ENCODE data around the gene ABCD2. TPM values are rescaled to one million over a fixed set of nuclear protein-coding genes. Genes with fewer than 3 reads are reported as not detected.

Gene ABCD2
- total RNA-seq, 4 donors from 2014 or later, result 0.29 to 3.5 (median 2.0) TPM

DNA sequence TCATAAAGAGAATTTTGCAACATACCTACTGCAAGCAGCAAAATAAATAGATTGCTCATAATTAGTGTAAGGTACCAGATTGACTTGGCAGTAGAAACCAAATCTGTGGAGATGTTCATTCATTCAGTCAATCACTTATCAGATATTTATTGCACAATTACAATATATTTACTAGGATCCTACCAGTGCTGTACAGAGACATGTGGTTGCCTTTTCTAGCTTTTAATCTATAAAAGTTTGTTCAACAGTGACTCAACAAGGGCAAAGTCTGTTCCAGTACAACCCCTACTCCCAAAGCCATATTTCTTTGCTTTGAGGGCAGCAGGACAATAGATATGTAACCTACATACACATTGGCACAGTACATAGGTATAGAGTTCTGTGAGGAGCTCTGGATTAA, 27.3 kb downstream of the ABCD2 start:
- TF ChIP-seq POLR2A (IDR thresholded peaks at IDR 0.05), result no peak
- DNase-seq, result no peak
- Histone ChIP-seq H3K27me3 (no peaks in the 10 kb centered on the region), H3K9me3 (no peaks in the 10 kb centered on the region), H3K4me1 (no peaks in the 10 kb centered on the region), H3K36me3 (no peaks in the 10 kb centered on the region), H3K4me3 (no peak overlapping the region), H3K27ac (no peak overlapping the region)
- intact Hi-C loops (cut with DNase I; ENCODE audit: low total_unique reads), result no loop called here

DNA sequence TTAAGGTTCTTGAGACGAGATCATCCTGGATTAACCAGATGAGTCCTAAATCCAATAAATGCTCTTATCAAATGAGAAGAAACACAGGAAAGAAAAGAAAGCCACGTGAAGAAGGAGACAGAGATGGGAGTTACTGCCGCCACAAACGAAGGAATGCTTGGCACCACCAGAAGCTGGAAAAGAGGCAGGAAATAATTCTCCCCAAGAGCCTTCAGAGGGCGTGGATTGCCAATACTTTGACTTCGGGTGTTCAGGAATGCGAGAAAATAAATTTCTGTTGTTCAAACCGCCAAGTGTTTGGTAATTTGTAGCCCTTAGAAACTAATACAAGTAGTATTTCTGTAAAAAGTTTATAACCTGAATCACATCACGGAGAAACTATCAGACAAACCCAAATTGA, 31.3 kb downstream of the ABCD2 start:
- intact Hi-C loops (cut with DNase I; ENCODE audit: low total_unique reads), result no loop called here
- no peaks in the 10 kb centered on the region for H3K27me3 ChIP-seq
- no peak overlapping the region for H3K27ac ChIP-seq
- no peak overlapping the region for H3K4me3 ChIP-seq
- no peaks in the 10 kb centered on the region for H3K36me3 ChIP-seq
- no peaks in the 10 kb centered on the region for H3K9me3 ChIP-seq
- H3K4me1 ChIP-seq, result no peaks in the 10 kb centered on the region
- TF ChIP-seq, protein P1, sequence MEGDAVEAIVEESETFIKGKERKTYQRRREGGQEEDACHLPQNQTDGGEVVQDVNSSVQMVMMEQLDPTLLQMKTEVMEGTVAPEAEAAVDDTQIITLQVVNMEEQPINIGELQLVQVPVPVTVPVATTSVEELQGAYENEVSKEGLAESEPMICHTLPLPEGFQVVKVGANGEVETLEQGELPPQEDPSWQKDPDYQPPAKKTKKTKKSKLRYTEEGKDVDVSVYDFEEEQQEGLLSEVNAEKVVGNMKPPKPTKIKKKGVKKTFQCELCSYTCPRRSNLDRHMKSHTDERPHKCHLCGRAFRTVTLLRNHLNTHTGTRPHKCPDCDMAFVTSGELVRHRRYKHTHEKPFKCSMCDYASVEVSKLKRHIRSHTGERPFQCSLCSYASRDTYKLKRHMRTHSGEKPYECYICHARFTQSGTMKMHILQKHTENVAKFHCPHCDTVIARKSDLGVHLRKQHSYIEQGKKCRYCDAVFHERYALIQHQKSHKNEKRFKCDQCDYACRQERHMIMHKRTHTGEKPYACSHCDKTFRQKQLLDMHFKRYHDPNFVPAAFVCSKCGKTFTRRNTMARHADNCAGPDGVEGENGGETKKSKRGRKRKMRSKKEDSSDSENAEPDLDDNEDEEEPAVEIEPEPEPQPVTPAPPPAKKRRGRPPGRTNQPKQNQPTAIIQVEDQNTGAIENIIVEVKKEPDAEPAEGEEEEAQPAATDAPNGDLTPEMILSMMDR (IDR thresholded peaks at IDR 0.05), result no peak
- no peak for TF ChIP-seq POLR2A (IDR thresholded peaks at IDR 0.05)
- DNase-seq, result no peak

DNA sequence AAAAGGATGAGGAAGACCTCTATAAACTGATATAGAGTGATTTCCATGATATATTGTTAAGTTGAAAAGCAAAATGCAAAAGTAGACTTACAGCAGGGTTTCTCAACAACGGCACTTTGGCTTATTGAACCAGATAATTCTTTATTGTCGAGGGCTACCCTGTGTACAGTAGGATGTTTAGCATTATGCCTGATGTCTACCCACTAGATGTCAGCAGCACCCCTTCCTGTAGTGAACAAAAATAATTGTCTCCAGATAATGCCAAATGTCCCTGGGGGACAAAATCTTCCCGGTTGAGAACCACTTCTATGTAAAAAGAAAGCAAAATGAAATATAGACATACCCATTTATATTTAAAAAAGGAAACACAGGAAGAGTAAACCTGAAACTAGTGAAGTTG, 32.4 kb downstream of the ABCD2 start:
- H3K9me3 ChIP-seq, result no peaks in the 10 kb centered on the region
- intact Hi-C loops (cut with DNase I; ENCODE audit: low total_unique reads), result no loop called here
- no peak overlapping the region for H3K27ac ChIP-seq
- no peaks in the 10 kb centered on the region for H3K27me3 ChIP-seq
- no peaks in the 10 kb centered on the region for H3K36me3 ChIP-seq
- TF ChIP-seq POLR2A (IDR thresholded peaks at IDR 0.05), result no peak
- TF ChIP-seq, protein P1 (IDR thresholded peaks at IDR 0.05), result no peak
- no peaks in the 10 kb centered on the region for H3K4me1 ChIP-seq
- DNase-seq, result no peak
- H3K4me3 ChIP-seq, result no peak overlapping the region

DNA sequence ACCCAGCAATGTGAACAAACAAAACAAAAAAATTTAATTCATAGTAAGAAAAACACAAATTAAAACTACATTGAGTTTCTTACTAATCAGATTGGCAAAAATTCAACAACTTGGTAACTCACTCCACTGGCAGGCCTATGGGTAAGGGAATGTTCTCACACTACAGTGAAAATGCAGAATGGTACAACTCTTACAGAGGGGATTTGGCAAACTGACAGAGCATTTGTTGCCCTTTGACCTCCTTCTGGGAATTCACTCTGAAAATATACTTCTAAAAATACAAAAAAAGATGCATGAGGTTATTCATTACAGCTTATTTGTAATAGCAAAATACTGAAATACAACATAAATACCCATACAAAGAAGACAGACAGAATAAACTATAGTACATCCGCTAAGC, 32.8 kb downstream of the ABCD2 start:
- TF ChIP-seq, protein P1 (IDR thresholded peaks at IDR 0.05), result no peak
- TF ChIP-seq POLR2A (IDR thresholded peaks at IDR 0.05), result no peak
- DNase-seq, result no peak
- Histone ChIP-seq H3K4me1 (no peaks in the 10 kb centered on the region), H3K4me3 (no peak overlapping the region), H3K27ac (no peak overlapping the region), H3K27me3 (no peaks in the 10 kb centered on the region), H3K36me3 (no peaks in the 10 kb centered on the region), H3K9me3 (no peaks in the 10 kb centered on the region)
- intact Hi-C loops (cut with DNase I; ENCODE audit: low total_unique reads), result no loop called here

DNA sequence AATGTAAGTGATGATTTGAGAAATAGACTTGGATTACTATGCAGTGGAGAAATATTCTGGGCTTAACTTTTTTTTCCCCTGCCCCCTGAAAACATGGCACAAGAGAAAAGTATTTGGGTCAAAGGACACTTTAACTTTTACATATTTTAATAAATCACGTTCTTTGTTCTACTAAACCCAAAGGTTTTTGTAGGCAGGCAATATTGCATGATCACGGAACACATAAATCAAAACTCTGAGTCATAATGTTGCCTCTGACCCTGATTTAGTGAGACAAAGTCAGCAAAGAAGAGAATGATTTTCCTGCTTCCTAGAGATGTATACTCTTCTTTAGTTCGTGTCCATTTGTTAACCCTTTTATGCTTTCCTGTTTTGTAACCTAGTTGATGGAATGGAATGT, 38.0 kb downstream of the ABCD2 start:
- Histone ChIP-seq H3K36me3 (no peaks in the 10 kb centered on the region), H3K4me3 (no peak overlapping the region), H3K27ac (no peak overlapping the region), H3K9me3 (no peaks in the 10 kb centered on the region), H3K4me1 (no peaks in the 10 kb centered on the region), H3K27me3 (no peaks in the 10 kb centered on the region)
- DNase-seq, result no peak
- intact Hi-C loops (cut with DNase I; ENCODE audit: low total_unique reads), result no loop called here
- no peak for TF ChIP-seq POLR2A (IDR thresholded peaks at IDR 0.05)
- TF ChIP-seq, protein P1 (IDR thresholded peaks at IDR 0.05), result no peak

DNA sequence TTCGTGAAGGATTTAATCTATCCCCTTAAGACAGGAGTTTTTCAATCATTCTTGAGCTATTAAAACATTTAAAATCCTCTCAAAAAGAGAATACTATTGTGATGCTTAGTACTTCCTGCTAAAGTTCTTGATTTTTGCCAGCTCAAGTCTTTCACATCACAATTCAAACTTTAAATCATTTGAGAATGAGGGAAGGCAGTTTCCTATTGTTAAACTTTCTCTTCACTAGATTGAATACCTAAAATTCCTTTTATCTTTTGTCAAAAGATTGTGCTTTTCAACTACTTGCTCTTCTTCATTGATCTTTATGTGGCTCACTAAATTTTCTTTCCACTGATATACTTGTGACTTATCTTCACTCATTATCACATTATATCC, 44.1 kb downstream of the ABCD2 start:
- intact Hi-C loops (cut with DNase I; ENCODE audit: low total_unique reads), result no loop called here
- no peak for DNase-seq
- no peak overlapping the region for H3K4me3 ChIP-seq
- H3K27ac ChIP-seq, result no peak overlapping the region
- no peaks in the 10 kb centered on the region for H3K9me3 ChIP-seq
- no peaks in the 10 kb centered on the region for H3K36me3 ChIP-seq
- H3K4me1 ChIP-seq, result no peaks in the 10 kb centered on the region
- no peak for TF ChIP-seq POLR2A (IDR thresholded peaks at IDR 0.05)
- TF ChIP-seq, protein P1 (IDR thresholded peaks at IDR 0.05), result no peak
- H3K27me3 ChIP-seq, result no peaks in the 10 kb centered on the region

Data from uterus (tissue), 4 donors.